HG03103 (cell line): ENCODE measurements around the gene TEX14.
"Not testable (repeated sequence)": the region's sequence is repeated elsewhere in the genome, so short reads cannot be mapped to it uniquely, and the experiment has no call there.

Source experiments
- ATAC-seq: cut with Tn5 transposase; IDR thresholded peaks from one replicate; pipeline ENCODE4 v1.9.1; 2021; ENCODE audit warnings: low read depth; ENCODE audit not compliant: unreplicated experiment

TEX14 gene

GRCh38 chr17:58568044-58568799, 123.6 kb downstream of the TEX14 start:
- ATAC-seq, result no peak

GRCh38 chr17:58565389-58566311, 126.2 kb downstream of the TEX14 start:
- ATAC-seq, result no peak

GRCh38 chr17:58564971-58565370, 126.9 kb downstream of the TEX14 start:
- no peak for ATAC-seq

GRCh38 chr17:58564243-58564642, 127.6 kb downstream of the TEX14 start:
- no peak for ATAC-seq

GRCh38 chr17:58560511-58560910, 131.3 kb downstream of the TEX14 start:
- no peak for ATAC-seq

- no peak for ATAC-seq
These were observed 133.9 kb downstream of the TEX14 start for GRCh38 chr17:58557981-58558380.

- ATAC-seq, result no peak
These were observed 135.0 kb downstream of the TEX14 start for GRCh38 chr17:58556833-58557250.

- ATAC-seq, result not testable (repeated sequence)
These were observed 136.7 kb downstream of the TEX14 start for GRCh38 chr17:58555109-58555508.

- no peak for ATAC-seq
These were observed 150.6 kb downstream of the TEX14 start for GRCh38 chr17:58541249-58541648.

- ATAC-seq, result no peak
These were observed 152.1 kb downstream of the TEX14 start for GRCh38 chr17:58539698-58540097.

- no peak for ATAC-seq
These were observed 152.9 kb downstream of the TEX14 start for GRCh38 chr17:58538811-58539409.

- no peak for ATAC-seq
These were observed 154.6 kb downstream of the TEX14 start for GRCh38 chr17:58537266-58537665.

- ATAC-seq, result no peak
These were observed 155.3 kb downstream of the TEX14 start for GRCh38 chr17:58536542-58536941.

- no peak for ATAC-seq
These were observed 156.4 kb downstream of the TEX14 start for GRCh38 chr17:58535431-58535830.

GRCh38 chr17:58534901-58535421, 156.9 kb downstream of the TEX14 start:
- ATAC-seq, result no peak

GRCh38 chr17:58534331-58534730, 157.5 kb downstream of the TEX14 start:
- ATAC-seq, result no peak

- ATAC-seq, result no peak
These were observed 158.1 kb downstream of the TEX14 start for GRCh38 chr17:58533616-58534188.

GRCh38 chr17:58532555-58532951, 159.3 kb downstream of the TEX14 start:
- ATAC-seq, result no peak

- no peak for ATAC-seq
These were observed 159.9 kb downstream of the TEX14 start for GRCh38 chr17:58531661-58532554.

- ATAC-seq, result no peak
These were observed 160.7 kb downstream of the TEX14 start for GRCh38 chr17:58531122-58531521.
